Activated CD4-positive, alpha-beta T cell treated with anti-CD3 and anti-CD28 coated beads, Interleukin-2, amount 50 U/mL, for 16 hours (primary cell): ENCODE data around the gene ZNF256.

Source experiments
- DNase-seq: peaks from one replicate; pipeline ENCODE4 v3.0.0-alpha.2; 2020

The ZNF256 gene

DNA sequence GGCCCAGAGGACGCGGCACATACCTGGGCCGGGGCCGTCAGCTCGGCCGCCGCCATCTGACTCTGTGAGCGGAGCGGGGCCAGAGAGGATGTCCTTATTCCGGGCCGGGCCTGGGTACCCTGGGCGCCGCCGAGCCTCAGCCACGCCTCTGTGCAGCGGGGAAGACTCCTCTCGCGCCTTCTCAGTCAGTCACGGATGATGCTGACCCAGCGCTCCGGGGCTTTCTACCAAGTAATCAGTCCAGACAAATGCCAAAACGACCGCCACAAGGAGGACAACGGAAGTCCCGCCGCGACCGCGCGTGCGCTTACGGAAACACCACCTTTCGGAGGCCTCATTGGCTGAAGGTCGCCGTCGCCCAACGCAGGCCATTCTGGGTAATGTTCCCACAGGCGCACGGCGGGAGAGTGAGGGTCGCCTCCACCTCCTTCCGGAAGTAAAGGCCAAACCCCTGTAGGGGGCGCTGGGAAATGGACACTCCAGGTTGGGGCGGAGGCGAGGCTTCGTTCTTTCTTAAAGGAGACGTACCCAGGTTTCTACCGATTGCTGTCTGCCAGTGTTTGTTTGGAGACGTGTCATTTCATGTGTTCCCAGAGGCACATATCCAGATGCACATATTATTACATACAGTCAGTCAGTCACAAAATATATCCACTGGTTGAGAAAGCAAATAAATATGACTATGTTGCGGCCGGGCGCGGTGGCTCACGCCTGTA lies at the start of gene ZNF256:
Gene ZNF256 (minus strand): TSS at position 288 of the 716 bp plus-strand sequence. CDS start 232 bp downstream, at position 56.
- DNase-seq: peak; percentile 92

DNA sequence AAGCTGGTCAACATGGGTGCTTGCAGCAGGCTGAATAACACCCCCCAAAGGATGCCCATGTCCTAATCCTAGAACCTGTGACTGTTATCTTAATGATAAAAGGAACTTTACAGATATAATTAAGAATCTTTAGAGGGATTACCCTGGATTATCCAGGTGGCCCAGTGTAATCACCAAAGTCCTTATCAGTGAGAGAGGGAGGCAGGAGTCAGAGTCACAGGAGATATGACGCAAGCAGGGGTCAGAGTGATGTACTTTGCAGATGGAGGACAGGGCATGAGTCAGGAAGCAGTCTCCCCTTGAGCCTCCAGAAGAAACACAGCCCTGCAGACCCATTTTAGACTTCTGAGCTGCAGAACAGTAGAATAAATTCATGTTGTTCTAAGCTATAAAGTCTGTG lies 45.3 kb upstream of the ZNF256 start:
- DNase-seq: no peak

DNA sequence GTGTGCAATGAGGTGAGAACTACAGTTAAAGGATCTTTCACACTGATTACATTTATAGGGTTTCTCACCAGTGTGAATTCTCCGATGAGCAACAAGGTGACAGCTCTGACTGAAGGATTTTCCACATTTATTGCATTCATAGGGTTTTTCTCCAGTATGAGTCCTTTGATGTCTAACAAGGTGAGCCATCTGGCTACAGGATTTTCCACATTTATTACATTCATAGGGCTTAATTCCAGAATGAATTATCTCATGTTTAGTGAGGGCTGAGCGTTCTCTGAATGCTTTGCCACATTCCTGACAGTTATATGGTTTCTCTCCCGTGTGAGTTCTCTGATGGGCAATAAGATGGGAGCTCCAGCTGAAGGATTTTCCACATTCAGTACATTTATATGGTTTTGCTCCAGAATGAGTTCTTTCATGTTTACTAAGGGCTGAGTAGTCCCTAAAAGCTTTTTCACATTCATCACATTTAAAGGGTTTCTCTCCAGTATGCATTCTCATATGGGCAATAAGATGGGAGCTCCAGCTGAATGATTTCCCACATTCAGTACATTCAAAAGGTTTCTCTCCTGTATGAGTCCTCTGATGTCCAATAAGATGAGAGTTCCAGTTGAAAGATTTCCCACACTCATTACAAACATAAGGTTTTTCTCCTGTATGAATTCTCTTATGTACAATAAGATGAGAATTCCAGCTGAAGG lies 31.2 kb upstream of the ZNF256 start:
- no peak for DNase-seq

- DNase-seq: no peak
These were observed 26.9 kb upstream of the ZNF256 start, which contains the start of gene C19orf18 for GRCh38 chr19:57974434-57974833. TSS of gene C19orf18 (minus strand) at chr19:57974534. CDS start at chr19:57974432, 102 bp downstream.

DNA sequence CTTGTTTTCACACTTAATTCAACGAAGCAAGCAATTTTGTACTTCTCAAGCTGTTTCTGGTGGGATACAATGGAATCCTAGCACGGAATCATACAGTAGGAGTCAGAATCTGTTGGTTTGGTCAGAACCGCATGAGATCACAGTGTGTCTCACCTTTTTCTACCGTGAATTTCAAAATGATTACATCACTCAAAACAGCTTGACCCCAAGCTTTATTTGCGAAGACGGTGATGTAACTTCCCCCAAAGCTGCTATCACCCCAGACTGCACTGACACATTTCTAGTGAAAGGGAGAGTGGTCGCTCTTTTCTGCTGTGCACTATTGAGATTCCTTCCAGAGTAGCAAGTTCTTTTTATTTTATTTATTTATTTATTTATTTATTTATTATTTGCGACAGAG lies 17.3 kb upstream of the ZNF256 start:
- no peak for DNase-seq

DNA sequence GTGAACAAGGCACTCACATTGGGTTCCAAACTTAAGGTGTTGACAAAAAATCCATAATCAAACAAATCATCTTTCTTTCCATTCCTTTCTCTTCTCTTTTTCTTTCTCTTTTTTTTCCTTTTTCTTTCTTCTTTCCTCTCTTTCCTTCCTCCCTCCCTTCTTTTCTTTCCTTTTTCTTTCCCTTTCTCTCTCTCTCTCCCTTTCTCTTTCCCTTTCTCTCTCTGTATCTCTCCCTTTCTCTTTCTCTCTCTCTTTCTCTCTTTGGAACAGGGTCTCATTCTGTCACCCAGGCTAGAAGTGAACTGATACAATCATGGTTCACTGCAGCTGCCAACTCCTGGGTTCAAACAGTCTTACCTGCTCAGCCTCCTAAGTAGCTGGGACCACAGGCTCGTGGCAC lies 14.3 kb upstream of the ZNF256 start:
- no peak for DNase-seq

- no peak for DNase-seq
These were observed 7.5 kb upstream of the ZNF256 start for GRCh38 chr19:57954996-57955395.

- DNase-seq: no peak
These were observed 2.2 kb upstream of the ZNF256 start for GRCh38 chr19:57949702-57950101.

- no peak for DNase-seq
These were observed 1.8 kb upstream of the ZNF256 start for GRCh38 chr19:57949296-57949695.

DNA sequence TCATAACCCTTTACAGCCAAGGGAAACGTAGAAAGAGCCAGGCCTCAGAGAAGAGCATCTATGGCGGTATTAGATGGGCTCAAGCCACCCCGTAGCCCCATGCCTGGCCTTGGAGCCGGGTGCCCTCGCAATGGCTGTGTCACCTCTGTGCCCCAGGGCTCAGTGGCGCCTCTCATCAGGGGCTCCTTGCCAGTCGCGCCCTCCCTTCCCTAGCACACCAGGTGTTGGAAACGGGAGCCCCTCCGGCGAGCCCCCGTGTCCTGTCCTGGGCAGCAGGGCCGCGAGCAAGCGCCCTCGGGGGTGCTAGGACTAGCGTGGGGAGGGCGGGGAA lies 453 bp downstream of the ZNF256 start:
- DNase-seq: no peak

GRCh38 chr19:57946316-57946715 lies 1.2 kb downstream of the ZNF256 start:
- DNase-seq: no peak

GRCh38 chr19:57941593-57941992 lies 5.9 kb downstream of the ZNF256 start:
- no peak for DNase-seq

- DNase-seq: no peak
These were observed 11.8 kb downstream of the ZNF256 start for GRCh38 chr19:57935731-57936130.

- DNase-seq: peak; percentile 56
These were observed 12.5 kb downstream of the ZNF256 start, which contains the start of gene ZNF418 for GRCh38 chr19:57934820-57935665. TSS of gene ZNF418 (minus strand) at chr19:57935402. CDS start at chr19:57933822, 1,580 bp downstream.

DNA sequence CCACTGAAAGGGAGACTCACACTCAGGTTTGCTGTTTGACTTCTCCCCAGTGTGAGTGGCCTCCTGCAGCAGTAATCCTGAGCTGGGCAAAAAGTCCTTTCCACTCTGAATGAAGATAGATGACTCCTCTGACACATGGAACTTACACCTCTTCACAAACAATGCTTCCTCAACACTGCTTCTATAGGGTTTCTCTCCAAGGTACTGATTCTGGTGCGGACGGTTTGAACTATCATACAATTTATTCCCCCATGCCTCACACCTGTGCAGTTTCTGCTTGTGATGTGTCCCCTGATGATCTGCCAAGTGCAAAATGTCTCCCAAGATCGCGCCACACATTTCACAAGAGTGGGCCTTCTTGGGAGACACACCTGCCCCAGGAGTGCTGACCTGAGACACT lies 19.9 kb downstream of the ZNF256 start:
- no peak for DNase-seq

- DNase-seq: peak; percentile 93
These were observed 31.1 kb downstream of the ZNF256 start, which contains the start of gene ZNF417 for GRCh38 chr19:57916168-57916995. TSS of gene ZNF417 (minus strand) at chr19:57916592. CDS start at chr19:57916411, 181 bp downstream.

DNA sequence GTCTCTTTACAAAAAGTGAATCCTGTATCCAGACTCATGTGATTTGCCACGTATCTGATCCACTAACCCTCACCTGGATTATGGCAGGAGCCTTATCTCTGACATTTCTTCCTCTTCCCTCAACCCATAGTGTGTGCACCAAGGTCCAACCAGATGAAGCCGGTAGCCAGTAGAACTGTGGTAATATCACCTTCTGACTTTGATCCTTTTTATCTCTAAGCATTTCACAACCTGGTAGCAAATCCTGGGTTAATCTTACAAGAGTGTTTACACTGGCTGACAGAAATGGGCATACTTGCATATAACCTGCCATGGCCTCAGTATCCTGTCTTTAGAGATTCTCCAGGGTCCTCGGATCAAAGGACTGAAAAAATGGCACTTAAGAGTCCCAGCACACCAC lies 33.0 kb downstream of the ZNF256 start:
- no peak for DNase-seq

- no peak for DNase-seq
These were observed 40.1 kb downstream of the ZNF256 start for GRCh38 chr19:57907394-57907793.

DNA sequence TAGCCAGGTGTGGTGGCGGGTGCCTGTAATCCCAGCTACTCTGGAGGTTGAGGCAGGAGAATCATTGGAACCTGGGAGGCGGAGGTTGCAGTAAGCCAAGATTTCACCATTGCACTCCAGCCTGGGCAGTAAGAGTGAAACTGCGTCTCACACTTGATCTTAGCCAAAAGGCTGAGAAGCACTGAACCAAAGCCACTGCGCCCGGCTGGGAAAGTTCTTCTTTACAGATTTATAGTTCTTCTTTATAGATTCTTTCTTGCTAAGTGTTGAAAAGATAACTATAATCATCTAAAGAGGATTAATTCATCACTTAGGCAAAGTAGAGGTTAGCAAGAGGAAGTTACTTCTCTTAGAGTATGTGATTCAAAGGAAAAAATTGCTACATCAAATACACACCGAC lies 42.2 kb downstream of the ZNF256 start:
- no peak for DNase-seq

DNA sequence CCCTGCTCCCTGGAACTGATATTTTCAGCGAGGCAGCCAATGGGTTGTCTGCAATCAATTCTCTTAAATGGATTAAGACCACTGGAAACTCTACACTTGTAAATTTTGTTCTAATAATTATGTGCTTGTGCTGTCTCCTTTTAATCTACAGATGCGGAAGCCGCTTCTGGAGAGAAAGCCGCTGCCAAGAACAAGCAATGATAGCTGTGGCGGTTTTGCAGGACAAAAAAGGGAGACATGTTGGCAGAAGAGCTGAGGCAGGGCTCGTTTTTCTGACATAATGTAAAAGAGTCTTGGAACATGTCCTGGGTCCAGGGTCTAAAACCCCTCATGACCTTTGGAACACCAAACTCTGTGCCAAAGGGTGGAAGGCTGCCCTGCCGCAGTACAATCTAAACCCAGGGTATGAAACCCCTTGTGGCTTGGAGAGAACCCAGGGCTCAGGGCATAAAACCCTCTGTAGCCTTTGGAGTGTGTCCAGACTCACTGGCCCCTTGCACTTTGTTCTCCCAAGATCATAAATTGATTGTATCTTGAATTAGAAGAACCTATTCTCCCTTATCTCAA lies 43.8 kb downstream of the ZNF256 start:
- no peak for DNase-seq

GRCh38 chr19:57900311-57900710 lies 47.2 kb downstream of the ZNF256 start:
- DNase-seq: no peak
